Mesenchymal stem cell (in vitro differentiated cells and primary cell): Measurements from ENCODE around the gene DNAI2.
A peak's percentile ranks its signal among the peaks of the same experiment; 100 is the strongest.

Experiments
- DNase-seq: peaks from one replicate; pipeline ENCODE4 v3.0.0-alpha.2; 2013
- H2AFZ ChIP-seq: one replicate; pipeline ENCODE4 v1.6.1; 2013; ENCODE audit warnings: low read depth, mild to moderate bottlenecking, control low read depth, inconsistent platforms, low read length, moderate library complexity
- H2AK5ac ChIP-seq: 2 replicates; pipeline ENCODE4 v1.6.1; 2013; ENCODE audit warnings: low read length, moderate library complexity, mild to moderate bottlenecking, inconsistent platforms; ENCODE audit not compliant: severe bottlenecking
- H2BK120ac ChIP-seq: one replicate; pipeline ENCODE4 v1.6.1; 2013; ENCODE audit warnings: low read depth, mild to moderate bottlenecking, inconsistent platforms, low read length, moderate library complexity
- H2BK12ac ChIP-seq, 2 experiments: one replicate each; pipeline ENCODE4 v1.6.1; 2013; ENCODE audit warnings: inconsistent platforms in 2 of 2, low read length in 2 of 2, mild to moderate bottlenecking in 2 of 2, moderate library complexity in 2 of 2, control low read depth in 1 of 2
- H2BK15ac ChIP-seq: one replicate; pipeline ENCODE4 v1.6.1; 2013; ENCODE audit warnings: mild to moderate bottlenecking, low read depth, inconsistent platforms; ENCODE audit not compliant: poor library complexity, severe bottlenecking
- H2BK5ac ChIP-seq: 2 replicates; pipeline ENCODE4 v1.6.1; 2013; ENCODE audit warnings: low read depth, mild to moderate bottlenecking, low read length, control low read depth, inconsistent platforms; ENCODE audit not compliant: poor library complexity, severe bottlenecking
- H3K14ac ChIP-seq, 2 experiments: one replicate each; pipeline ENCODE4 v1.6.1; 2013; ENCODE audit warnings: inconsistent platforms in 2 of 2, low read length in 2 of 2, control low read depth in 1 of 2, mild to moderate bottlenecking in 1 of 2, moderate library complexity in 1 of 2
- H3K18ac ChIP-seq, 2 experiments: one replicate each; pipeline ENCODE4 v1.6.1; 2013; ENCODE audit warnings: inconsistent platforms in 2 of 2, low read length in 2 of 2, control low read depth in 1 of 2, low read depth in 1 of 2, mild to moderate bottlenecking in 1 of 2
- H3K23ac ChIP-seq, 2 experiments: one replicate each; pipeline ENCODE4 v1.6.1; 2013; ENCODE audit warnings: inconsistent platforms in 2 of 2, low read length in 2 of 2, mild to moderate bottlenecking in 2 of 2, moderate library complexity in 2 of 2, control low read depth in 1 of 2
- H3K27ac ChIP-seq: 2 replicates; pipeline ENCODE4 v1.5.1; 2013; ENCODE audit warnings: mild to moderate bottlenecking, moderate library complexity, low read length, control low read depth, inconsistent platforms; ENCODE audit not compliant: poor library complexity, severe bottlenecking
- H3K27me3 ChIP-seq, 2 experiments: 2 replicates each; pipeline versions ENCODE4 v1.6.1 to v1.7.0; 2013; ENCODE audit warnings: low read length in 2 of 2, mild to moderate bottlenecking in 2 of 2, moderate library complexity in 2 of 2, control low read depth in 1 of 2, inconsistent platforms in 1 of 2; ENCODE audit not compliant: control insufficient read depth in 1 of 2, insufficient read depth in 1 of 2
- H3K36me3 ChIP-seq, 2 experiments: 2 replicates each; pipeline versions ENCODE4 v1.6.1 to v1.7.0; 2013; ENCODE audit warnings: low read length in 2 of 2, control low read depth in 1 of 2, inconsistent platforms in 1 of 2, low read depth in 1 of 2, mild to moderate bottlenecking in 1 of 2; ENCODE audit not compliant: insufficient read depth in 2 of 2, control insufficient read depth in 1 of 2
- H3K4ac ChIP-seq, 2 experiments: one replicate each; pipeline ENCODE4 v1.6.1; 2013; ENCODE audit warnings: inconsistent platforms in 2 of 2, low read length in 2 of 2, mild to moderate bottlenecking in 2 of 2, moderate library complexity in 2 of 2, control low read depth in 1 of 2, low read depth in 1 of 2
- H3K4me1 ChIP-seq: 2 replicates; pipeline ENCODE4 v1.6.1; 2013; ENCODE audit warnings: low read depth, low read length, control low read depth; ENCODE audit not compliant: control insufficient read depth, insufficient read depth
- H3K4me2 ChIP-seq: 2 replicates; pipeline ENCODE4 v1.6.1; 2013; ENCODE audit warnings: low read length, mild to moderate bottlenecking, inconsistent platforms; ENCODE audit not compliant: poor library complexity, severe bottlenecking
- H3K4me3 ChIP-seq, 2 experiments: 2 replicates each; pipeline versions ENCODE4 v1.5.1 to v1.7.0; 2013; ENCODE audit warnings: low read length in 2 of 2, mild to moderate bottlenecking in 2 of 2, control low read depth in 1 of 2, low read depth in 1 of 2; ENCODE audit not compliant: insufficient read depth in 1 of 2
- H3K79me1 ChIP-seq: replicated peaks from 2 replicates; pipeline ENCODE4 v1.6.1; 2013; ENCODE audit warnings: mild to moderate bottlenecking, control low read depth, low read length, inconsistent platforms; ENCODE audit not compliant: poor library complexity, severe bottlenecking
- H3K9ac ChIP-seq: 2 replicates; pipeline ENCODE4 v1.7.0; 2013; ENCODE audit warnings: mild to moderate bottlenecking, low read length, moderate library complexity
- H3K9me3 ChIP-seq: 2 replicates; pipeline ENCODE4 v1.7.0; 2013; ENCODE audit warnings: mild to moderate bottlenecking, low read length; ENCODE audit not compliant: control insufficient read depth
- H4K8ac ChIP-seq: one replicate; pipeline ENCODE4 v1.6.1; 2013; ENCODE audit warnings: inconsistent platforms, mild to moderate bottlenecking, low read length, moderate library complexity
- H4K91ac ChIP-seq: one replicate; pipeline ENCODE4 v1.6.1; 2013; ENCODE audit warnings: mild to moderate bottlenecking, low read length, inconsistent platforms
- WGBS: methylation state at CpG from one replicate; pipeline ENCODE4 v1.1.7; 2013; ENCODE audit warnings: mixed read lengths; 5-methylcytosine and 5-hydroxymethylcytosine counted together

The DNAI2 gene

GRCh38 chr17:74239172-74239571 lies 34.9 kb upstream of the DNAI2 start:
- H3K27ac ChIP-seq, result no peak overlapping the region
- no peak overlapping the region for H3K4me2 ChIP-seq
- no peak overlapping the region for H2BK120ac ChIP-seq
- no peaks in the 10 kb centered on the region for H3K9me3 ChIP-seq
- 69% methylated on average over 10 of the region's 10 CpGs for WGBS
- DNase-seq, result no peak
- no peaks in the 10 kb centered on the region for H3K36me3 ChIP-seq
- peak overlapping the region; percentile 41 for H3K9ac ChIP-seq
- no peak overlapping the region for H4K8ac ChIP-seq
- no peak overlapping the region for H4K91ac ChIP-seq
- no peak overlapping the region for H3K23ac ChIP-seq
- H2AFZ ChIP-seq, result no peak overlapping the region
- H3K4me3 ChIP-seq, result no peak overlapping the region
- peaks cover 1% of the 10 kb centered on the region for H3K4me1 ChIP-seq
- peaks cover 2 to 29% of the 10 kb centered on the region in 2 experiments for H3K27me3 ChIP-seq
- no peak overlapping the region for H3K14ac ChIP-seq
- H3K79me1 ChIP-seq, result no peaks in the 10 kb centered on the region
- H2BK5ac ChIP-seq, result no peak overlapping the region
- H2BK15ac ChIP-seq, result no peak overlapping the region
- no peak overlapping the region for H2AK5ac ChIP-seq
- no peak overlapping the region for H2BK12ac ChIP-seq
- no peak overlapping the region for H3K4ac ChIP-seq
- H3K18ac ChIP-seq, result no peak overlapping the region

- WGBS, result 74% methylated on average over 11 of the region's 11 CpGs
- Histone ChIP-seq H2BK120ac (no peak overlapping the region), H3K14ac (no peak overlapping the region)
Measured at GRCh38 chr17:74240618-74241205, 33.3 kb upstream of the DNAI2 start.

GRCh38 chr17:74241431-74241830 lies 32.6 kb upstream of the DNAI2 start:
- Histone ChIP-seq H3K27me3 (peaks cover 16 to 42% of the 10 kb centered on the region in 2 experiments), H3K9me3 (no peaks in the 10 kb centered on the region), H3K18ac (no peak overlapping the region), H2BK5ac (no peak overlapping the region), H2BK120ac (no peak overlapping the region), H3K4me1 (peaks cover 9% of the 10 kb centered on the region), H3K36me3 (no peaks in the 10 kb centered on the region), H2BK12ac (no peak overlapping the region), H4K8ac (no peak overlapping the region), H3K9ac (peak overlapping the region; percentile 36), H3K4me3 (no peak overlapping the region), H3K4me2 (no peak overlapping the region), H2BK15ac (no peak overlapping the region), H3K23ac (no peak overlapping the region), H3K14ac (no peak overlapping the region), H4K91ac (no peak overlapping the region), H3K79me1 (no peaks in the 10 kb centered on the region), H2AK5ac (no peak overlapping the region), H3K27ac (no peak overlapping the region), H2AFZ (no peak overlapping the region), H3K4ac (no peak overlapping the region)
- DNase-seq, result no peak
- 84% methylated on average over 9 of the region's 10 CpGs for WGBS

More at GRCh38 chr17:74240618-74241205, 33.3 kb upstream of the DNAI2 start:
- peak overlapping the region; percentile 36 for H3K9ac ChIP-seq
- no peak for DNase-seq
- H3K4me1 ChIP-seq, result peaks cover 10% of the 10 kb centered on the region
- no peak overlapping the region for H2BK15ac ChIP-seq
- no peak overlapping the region for H3K23ac ChIP-seq
- H4K91ac ChIP-seq, result no peak overlapping the region
- no peak overlapping the region for H3K18ac ChIP-seq
- peak overlapping the region in 1 of 2 experiments; percentile 16 for H3K4me3 ChIP-seq
- no peak overlapping the region for H2BK12ac ChIP-seq
- H3K4ac ChIP-seq, result no peak overlapping the region
- no peak overlapping the region for H3K27ac ChIP-seq
- no peak overlapping the region for H2AFZ ChIP-seq
- H3K9me3 ChIP-seq, result no peaks in the 10 kb centered on the region
- peaks cover 11 to 35% of the 10 kb centered on the region in 2 experiments for H3K27me3 ChIP-seq
- H2AK5ac ChIP-seq, result no peak overlapping the region
- no peaks in the 10 kb centered on the region for H3K79me1 ChIP-seq
- no peaks in the 10 kb centered on the region for H3K36me3 ChIP-seq
- no peak overlapping the region for H3K4me2 ChIP-seq
- no peak overlapping the region for H4K8ac ChIP-seq
- no peak overlapping the region for H2BK5ac ChIP-seq

- Histone ChIP-seq H3K4me2 (no peak overlapping the region), H3K79me1 (no peaks in the 10 kb centered on the region), H2BK15ac (no peak overlapping the region), H3K4me3 (no peak overlapping the region), H3K14ac (no peak overlapping the region), H3K23ac (no peak overlapping the region), H3K9me3 (no peaks in the 10 kb centered on the region), H4K8ac (no peak overlapping the region), H3K18ac (no peak overlapping the region), H2AFZ (no peak overlapping the region), H3K4me1 (peaks cover 8% of the 10 kb centered on the region), H3K27me3 (peaks cover 19 to 43% of the 10 kb centered on the region in 2 experiments), H4K91ac (no peak overlapping the region), H2BK5ac (no peak overlapping the region), H2BK12ac (no peak overlapping the region), H3K4ac (no peak overlapping the region), H3K36me3 (no peaks in the 10 kb centered on the region), H3K27ac (no peak overlapping the region), H2AK5ac (no peak overlapping the region), H3K9ac (peak overlapping the region; percentile 7), H2BK120ac (no peak overlapping the region)
- DNase-seq, result no peak
- 67% methylated on average over 2 of the region's 2 CpGs for WGBS
Measured at GRCh38 chr17:74241847-74242246, 32.2 kb upstream of the DNAI2 start.
